Measurements from ENCODE around the gene TIMMDC1. TPM values are rescaled to one million over a fixed set of nuclear protein-coding genes. Genes with fewer than 3 reads are reported as not detected.

The TIMMDC1 gene
- total RNA-seq, 1 experiment from 2014 or later, result 96.7 TPM

DNA sequence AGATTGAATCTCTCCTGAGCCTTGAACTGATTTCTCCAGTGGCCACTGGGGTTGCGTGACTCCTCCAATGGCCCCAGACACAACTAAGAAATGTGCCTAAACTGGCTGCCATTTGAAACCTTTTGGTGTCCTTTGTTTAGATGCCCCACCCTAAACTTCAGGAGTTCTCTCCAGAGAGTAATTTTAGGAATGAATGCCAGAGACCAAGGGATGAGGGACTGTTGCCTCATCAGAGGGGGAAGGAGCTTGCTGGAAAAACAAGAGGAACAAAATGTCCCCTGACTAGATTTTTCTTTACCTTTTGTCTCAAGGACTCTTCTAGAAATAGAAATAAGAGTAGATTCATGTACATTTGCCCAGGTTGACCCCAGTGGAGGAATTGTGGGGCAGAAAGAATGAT lies 72.9 kb downstream of the TIMMDC1 start:
- Histone ChIP-seq H3K9me3 (ENCODE audit: low read depth, low read length, poor library complexity, severe bottlenecking) (no peaks in the 10 kb centered on the region), H3K4me3 (ENCODE audit: low read depth, low read length, poor library complexity, severe bottlenecking) (no peak overlapping the region), H3K27ac (ENCODE audit: low read depth, low read length, poor library complexity, severe bottlenecking) (no peak overlapping the region), H3K36me3 (ENCODE audit: insufficient read depth, low read length, poor library complexity, severe bottlenecking) (no peaks in the 10 kb centered on the region), H3K27me3 (replicated peaks; ENCODE audit: insufficient read depth, low read depth, low read length, poor library complexity) (no peaks in the 10 kb centered on the region), H3K4me1 (ENCODE audit: insufficient read depth, low read length, poor library complexity, severe bottlenecking) (no peaks in the 10 kb centered on the region)
- ChIA-PET CTCF (no interaction called here), POLR2A (ENCODE audit: low non-redundant PET) (no interaction called here)
- BruUV-seq (replicated peaks), result no TSS peak
- TF ChIP-seq, protein P1, sequence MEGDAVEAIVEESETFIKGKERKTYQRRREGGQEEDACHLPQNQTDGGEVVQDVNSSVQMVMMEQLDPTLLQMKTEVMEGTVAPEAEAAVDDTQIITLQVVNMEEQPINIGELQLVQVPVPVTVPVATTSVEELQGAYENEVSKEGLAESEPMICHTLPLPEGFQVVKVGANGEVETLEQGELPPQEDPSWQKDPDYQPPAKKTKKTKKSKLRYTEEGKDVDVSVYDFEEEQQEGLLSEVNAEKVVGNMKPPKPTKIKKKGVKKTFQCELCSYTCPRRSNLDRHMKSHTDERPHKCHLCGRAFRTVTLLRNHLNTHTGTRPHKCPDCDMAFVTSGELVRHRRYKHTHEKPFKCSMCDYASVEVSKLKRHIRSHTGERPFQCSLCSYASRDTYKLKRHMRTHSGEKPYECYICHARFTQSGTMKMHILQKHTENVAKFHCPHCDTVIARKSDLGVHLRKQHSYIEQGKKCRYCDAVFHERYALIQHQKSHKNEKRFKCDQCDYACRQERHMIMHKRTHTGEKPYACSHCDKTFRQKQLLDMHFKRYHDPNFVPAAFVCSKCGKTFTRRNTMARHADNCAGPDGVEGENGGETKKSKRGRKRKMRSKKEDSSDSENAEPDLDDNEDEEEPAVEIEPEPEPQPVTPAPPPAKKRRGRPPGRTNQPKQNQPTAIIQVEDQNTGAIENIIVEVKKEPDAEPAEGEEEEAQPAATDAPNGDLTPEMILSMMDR (conservative IDR thresholded peaks at IDR 0.05; ENCODE audit: low read depth, low read length), result no peak
- no peak for TF ChIP-seq EZH2 (IDR thresholded peaks at IDR 0.05; ENCODE audit: borderline replicate concordance, low read depth, low read length, poor library complexity, severe bottlenecking)
- DNase-seq (ENCODE audit: low spot score), result no peak
- intact Hi-C loops (cut with micrococcal nuclease; ENCODE audit: unreplicated experiment), result no loop called here

- DNase-seq (ENCODE audit: low spot score), result no peak
- intact Hi-C loops (cut with micrococcal nuclease; ENCODE audit: unreplicated experiment), result no loop called here
- H3K36me3 ChIP-seq (ENCODE audit: insufficient read depth, low read length, poor library complexity, severe bottlenecking), result no peaks in the 10 kb centered on the region
- ChIA-PET CTCF (no interaction called here), POLR2A (ENCODE audit: low non-redundant PET) (no interaction called here)
- H3K9me3 ChIP-seq (ENCODE audit: low read depth, low read length, poor library complexity, severe bottlenecking), result no peaks in the 10 kb centered on the region
- no peak overlapping the region for H3K27ac ChIP-seq (ENCODE audit: low read depth, low read length, poor library complexity, severe bottlenecking)
- no TSS peak for BruUV-seq (replicated peaks)
- no peak overlapping the region for H3K4me3 ChIP-seq (ENCODE audit: low read depth, low read length, poor library complexity, severe bottlenecking)
- H3K4me1 ChIP-seq (ENCODE audit: insufficient read depth, low read length, poor library complexity, severe bottlenecking), result no peaks in the 10 kb centered on the region
- H3K27me3 ChIP-seq (replicated peaks; ENCODE audit: insufficient read depth, low read depth, low read length, poor library complexity), result no peaks in the 10 kb centered on the region
- TF ChIP-seq EZH2 (IDR thresholded peaks at IDR 0.05; ENCODE audit: borderline replicate concordance, low read depth, low read length, poor library complexity, severe bottlenecking), result no peak
- TF ChIP-seq, protein P1 (conservative IDR thresholded peaks at IDR 0.05; ENCODE audit: low read depth, low read length), result no peak
Measured at GRCh38 chr3:119571688-119572087, 73.3 kb downstream of the TIMMDC1 start.

Other genes with a start within 250 kb of the TIMMDC1 start
- gene ARHGAP31, start 204.2 kb upstream of the TIMMDC1 start, total RNA-seq (2021), result 7.8 and 12.0 TPM in 2 replicates
- 37.0 and 39.7 TPM in 2 replicates for gene TMEM39A, start 34.9 kb upstream of the TIMMDC1 start, total RNA-seq (2021)
- gene POGLUT1, start 29.6 kb upstream of the TIMMDC1 start, total RNA-seq (2021), result 22.7 and 28.7 TPM in 2 replicates
- not detected in 2 replicates for gene CD80, start 61.1 kb downstream of the TIMMDC1 start, total RNA-seq (2021)
- 0.37 TPM in 2 replicates for gene ADPRH, start 80.9 kb downstream of the TIMMDC1 start, total RNA-seq (2021)
- not detected in 2 replicates for gene PLA1A, start 99.3 kb downstream of the TIMMDC1 start, total RNA-seq (2021)
- 0.72 and 0.99 TPM in 2 replicates for gene POPDC2, start 162.0 kb downstream of the TIMMDC1 start, total RNA-seq (2021)
- gene COX17, start 178.9 kb downstream of the TIMMDC1 start, total RNA-seq (2021), result 42.6 and 49.7 TPM in 2 replicates
- gene CFAP91, start 204.5 kb downstream of the TIMMDC1 start, total RNA-seq (2021), result 0.68 and 0.75 TPM in 2 replicates

Measured in A673 (cell line).